HG03432 (cell line): Measurements from ENCODE around the gene C2orf68.
A peak's percentile ranks its signal among the peaks of the same experiment; 100 is the strongest.
"Not testable (repeated sequence)": the region's sequence is repeated elsewhere in the genome, so short reads cannot be mapped to it uniquely, and the experiment has no call there.

Experiments used
- ATAC-seq: cut with Tn5 transposase; IDR thresholded peaks from one replicate; pipeline ENCODE4 v1.9.1; 2021; ENCODE audit warnings: mild to moderate bottlenecking, moderate library complexity; ENCODE audit not compliant: unreplicated experiment

C2orf68 gene

DNA sequence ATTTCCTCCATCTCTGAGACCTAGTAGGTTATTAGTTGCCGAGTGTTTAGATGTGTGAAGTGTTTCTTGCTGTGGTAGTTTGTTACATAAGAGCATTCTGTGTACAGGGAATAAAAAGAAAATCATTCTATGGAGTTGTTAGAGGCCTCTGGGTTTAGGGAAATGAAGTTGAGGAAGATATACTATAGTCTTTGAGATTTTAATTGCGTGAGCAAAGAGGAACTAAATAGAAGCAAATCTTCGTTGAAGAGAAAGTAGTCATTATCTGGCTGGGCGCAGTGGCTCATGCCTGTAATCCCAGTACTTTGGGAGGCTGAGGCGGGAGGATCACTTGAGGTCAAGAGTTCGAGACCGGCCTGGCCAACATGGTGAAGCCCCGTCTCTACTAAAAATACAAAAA, 23.1 kb upstream of the C2orf68 start:
- ATAC-seq = no peak

DNA sequence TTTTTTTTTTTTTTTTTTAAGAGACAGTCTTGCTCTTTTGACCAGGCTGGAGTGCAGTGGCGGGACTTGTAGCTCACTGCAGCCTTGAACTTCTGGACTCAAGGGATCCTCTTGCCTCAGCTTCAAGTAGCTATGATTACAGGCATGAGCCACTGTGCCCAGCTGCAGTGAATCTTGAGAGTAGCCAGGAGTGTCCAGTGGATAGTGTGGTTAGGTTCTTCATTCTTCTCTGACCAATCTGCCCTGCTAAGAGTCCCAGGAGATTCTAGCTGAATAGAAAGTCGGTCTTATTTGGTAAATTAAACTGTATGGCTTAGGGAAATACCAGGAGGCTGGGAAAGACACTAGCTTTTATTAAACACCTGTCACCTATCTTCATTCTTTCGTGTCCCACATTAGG, 19.4 kb upstream of the C2orf68 start:
- ATAC-seq = no peak

DNA sequence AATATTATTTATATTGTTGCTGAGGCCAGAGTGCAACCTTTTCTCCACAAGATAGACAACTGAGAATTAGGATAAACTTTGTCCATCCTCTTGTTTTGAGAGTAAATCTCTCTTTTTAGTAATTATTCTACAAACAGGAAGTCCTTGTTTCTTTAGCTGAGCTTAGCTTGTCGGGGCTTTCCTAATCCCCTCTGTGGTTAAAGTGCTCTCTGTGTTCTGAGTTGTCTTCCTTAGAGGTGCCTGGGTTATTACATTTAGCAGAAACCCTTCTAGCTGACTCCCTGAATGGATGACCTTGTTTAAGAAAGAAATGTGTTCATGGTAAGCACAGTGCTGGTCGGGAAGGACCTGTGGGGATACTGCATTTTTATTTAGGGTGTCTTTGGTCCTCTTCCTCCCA, 16.8 kb upstream of the C2orf68 start:
- ATAC-seq = peak; percentile 76

DNA sequence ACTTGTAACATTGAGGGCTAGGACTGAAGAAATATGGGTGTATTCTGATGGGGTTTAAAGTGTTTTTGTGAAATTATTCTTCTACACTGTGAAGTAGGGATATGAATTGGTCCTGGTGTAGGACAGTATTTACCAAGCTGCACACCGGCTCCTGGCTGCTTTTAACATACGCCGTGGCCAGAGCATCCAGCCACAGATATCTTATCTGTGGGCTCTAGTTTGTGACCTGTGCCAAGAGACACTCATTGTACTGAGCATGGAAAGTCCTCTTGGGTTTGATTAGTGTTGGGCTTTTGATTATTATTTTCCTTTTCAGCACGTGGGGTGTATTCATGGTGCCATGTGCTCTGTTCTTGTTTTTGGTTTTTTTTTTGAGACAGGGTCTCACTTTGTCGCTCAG, 12.1 kb upstream of the C2orf68 start:
- no peak for ATAC-seq

DNA sequence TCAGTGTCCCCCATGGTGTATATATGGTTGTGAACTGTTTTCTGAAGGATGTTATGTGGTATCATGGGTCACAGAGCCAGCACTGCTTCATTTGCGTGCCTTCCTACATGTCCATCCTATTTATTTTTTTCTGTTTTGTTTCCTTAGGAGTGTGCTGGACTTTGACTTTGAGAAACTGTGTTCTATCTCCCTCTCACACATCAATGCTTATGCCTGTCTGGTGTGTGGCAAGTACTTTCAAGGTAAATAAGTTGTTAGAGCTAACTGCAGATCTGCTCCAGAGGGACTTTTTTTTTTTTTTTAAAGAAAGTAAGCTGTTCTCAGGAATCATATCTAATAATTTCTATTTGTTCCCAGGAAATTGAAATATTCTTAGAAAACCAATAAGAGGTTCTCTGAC, 9.5 kb upstream of the C2orf68 start:
- ATAC-seq = no peak

DNA sequence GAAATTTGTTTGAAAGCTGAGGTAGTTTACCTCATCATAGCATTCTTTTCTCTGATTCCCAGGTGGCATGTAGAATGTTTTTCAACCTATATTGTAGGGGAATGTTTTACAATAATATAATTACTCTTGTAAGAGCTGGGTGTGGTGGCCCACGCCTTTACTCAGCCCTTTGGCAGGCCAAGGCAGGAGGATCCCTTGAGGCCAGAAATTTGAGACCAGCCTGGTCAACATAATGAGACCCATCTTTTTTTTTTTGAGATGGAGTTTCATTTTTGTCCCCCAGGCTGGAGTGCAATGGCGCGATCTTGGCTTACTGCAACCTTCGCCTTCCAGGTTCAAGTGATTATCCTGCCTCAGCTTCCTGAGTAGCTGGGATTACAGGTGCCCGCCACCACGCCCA, 7.8 kb upstream of the C2orf68 start:
- ATAC-seq = no peak

DNA sequence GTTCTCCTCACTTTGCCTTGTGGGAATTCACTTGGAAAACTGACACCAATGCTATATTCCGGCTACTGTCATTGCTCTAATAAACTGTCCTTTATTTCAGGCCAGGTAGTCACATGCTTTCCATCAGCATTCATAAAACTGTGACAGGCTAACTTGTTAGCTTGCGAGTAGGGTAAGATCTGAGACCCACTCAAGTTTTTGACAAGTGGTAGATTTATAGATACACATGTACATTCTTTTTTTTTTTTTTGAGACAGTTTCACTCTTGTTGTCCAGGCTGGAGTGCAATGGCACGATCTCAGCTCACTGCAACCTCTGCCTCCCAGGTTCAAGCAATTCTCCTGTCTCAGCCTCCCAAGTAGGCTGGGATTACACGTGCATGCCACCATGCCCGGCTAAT, 5.9 kb upstream of the C2orf68 start:
- not testable (repeated sequence) for ATAC-seq

DNA sequence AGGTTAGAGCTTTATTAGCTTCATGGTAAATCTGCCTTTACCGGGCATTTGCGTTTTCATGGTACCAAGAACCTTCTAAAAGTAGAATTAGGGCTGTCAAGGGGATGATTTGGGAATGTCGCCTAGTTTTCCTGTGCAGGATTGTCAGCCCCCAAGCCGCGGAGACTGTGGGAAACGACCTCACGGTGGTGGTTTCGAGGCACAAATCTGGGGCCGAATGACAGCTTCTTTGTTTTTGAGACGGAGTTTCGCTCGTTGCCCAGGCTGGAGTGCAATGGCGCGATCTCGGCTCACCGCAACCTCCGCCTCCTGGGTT, 3.5 kb upstream of the C2orf68 start:
- ATAC-seq = no peak

DNA sequence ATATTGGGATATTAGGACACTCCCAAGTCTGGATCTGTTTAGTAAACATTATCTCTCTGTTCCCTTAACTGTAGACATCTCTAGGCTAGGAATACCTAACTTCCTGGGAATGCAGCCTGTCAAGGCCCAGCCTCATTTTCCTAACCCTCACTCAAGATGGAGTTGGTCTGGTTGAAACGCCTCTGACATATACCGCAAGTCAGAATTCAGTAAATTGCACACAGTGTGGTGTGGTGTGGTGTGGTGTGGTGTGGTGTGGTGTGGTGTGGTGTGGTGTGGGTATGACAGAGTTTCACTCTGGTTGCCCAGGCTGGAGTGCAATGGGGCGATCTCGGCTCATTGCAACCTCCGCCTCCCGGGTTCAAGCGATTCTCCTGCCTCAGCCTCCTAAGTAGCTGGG, 2.9 kb upstream of the C2orf68 start:
- not testable (repeated sequence) for ATAC-seq

DNA sequence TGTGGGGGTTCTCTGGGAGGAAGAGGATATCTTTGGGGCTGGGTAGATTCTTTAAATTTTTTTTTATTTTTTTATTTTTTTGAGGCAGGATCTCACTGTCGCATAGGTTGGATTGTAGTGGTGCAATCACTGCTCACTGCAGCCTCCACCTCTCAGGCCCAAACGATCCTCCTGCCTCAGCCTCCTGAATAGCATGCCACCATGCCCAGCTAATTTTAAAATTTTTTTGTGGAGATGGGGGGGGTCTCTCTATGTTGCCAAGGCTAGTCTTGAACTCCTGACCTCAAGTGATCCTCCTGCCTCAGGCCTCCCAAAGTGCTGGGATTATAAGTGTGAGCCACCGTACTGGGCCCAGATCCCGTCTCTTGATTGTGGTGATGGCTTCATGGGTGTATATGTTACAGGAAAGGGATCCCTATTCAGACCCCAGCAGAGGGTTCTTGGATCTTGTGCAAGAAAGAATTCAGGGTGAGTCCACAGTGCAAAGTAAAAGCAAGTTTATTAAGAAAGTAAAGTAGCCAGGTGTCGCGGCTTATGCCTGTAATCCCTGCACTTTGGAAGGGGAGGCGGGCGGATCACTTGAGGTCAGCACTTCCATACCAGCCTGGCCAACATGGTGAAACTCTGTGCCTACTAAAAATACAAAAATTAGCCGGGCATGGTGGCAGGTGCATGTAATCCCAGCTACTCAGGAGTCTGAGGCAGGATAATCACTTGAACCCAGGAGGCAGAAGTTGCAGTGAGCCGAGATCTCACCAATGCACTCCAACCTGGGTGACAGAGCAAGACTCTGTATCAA, 2.0 kb upstream of the C2orf68 start:
- no peak for ATAC-seq

DNA sequence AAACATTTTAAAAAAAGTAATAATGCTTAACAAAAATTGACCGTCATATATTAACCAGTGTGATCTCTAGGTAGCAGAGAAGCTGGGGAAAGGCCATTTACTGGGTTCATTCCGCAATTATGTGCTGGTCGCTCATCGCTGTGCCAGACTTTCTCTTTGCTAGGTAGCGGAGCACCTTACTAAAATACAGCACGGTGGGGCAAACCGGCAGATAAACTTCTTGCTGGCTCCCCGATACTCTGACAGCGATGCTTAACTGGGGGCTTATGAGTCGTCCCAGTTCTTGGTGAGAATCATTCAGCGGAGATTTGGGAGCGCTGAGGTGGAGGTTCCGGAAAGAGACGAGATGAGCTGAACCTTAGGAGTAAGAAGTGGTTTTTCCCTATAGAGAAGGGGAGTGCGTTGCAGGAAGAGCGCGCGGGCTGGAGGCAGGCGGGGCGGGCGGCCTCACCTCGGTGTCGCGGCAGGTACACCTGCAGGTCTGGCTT, 605 bp downstream of the C2orf68 start:
- no peak for ATAC-seq

DNA sequence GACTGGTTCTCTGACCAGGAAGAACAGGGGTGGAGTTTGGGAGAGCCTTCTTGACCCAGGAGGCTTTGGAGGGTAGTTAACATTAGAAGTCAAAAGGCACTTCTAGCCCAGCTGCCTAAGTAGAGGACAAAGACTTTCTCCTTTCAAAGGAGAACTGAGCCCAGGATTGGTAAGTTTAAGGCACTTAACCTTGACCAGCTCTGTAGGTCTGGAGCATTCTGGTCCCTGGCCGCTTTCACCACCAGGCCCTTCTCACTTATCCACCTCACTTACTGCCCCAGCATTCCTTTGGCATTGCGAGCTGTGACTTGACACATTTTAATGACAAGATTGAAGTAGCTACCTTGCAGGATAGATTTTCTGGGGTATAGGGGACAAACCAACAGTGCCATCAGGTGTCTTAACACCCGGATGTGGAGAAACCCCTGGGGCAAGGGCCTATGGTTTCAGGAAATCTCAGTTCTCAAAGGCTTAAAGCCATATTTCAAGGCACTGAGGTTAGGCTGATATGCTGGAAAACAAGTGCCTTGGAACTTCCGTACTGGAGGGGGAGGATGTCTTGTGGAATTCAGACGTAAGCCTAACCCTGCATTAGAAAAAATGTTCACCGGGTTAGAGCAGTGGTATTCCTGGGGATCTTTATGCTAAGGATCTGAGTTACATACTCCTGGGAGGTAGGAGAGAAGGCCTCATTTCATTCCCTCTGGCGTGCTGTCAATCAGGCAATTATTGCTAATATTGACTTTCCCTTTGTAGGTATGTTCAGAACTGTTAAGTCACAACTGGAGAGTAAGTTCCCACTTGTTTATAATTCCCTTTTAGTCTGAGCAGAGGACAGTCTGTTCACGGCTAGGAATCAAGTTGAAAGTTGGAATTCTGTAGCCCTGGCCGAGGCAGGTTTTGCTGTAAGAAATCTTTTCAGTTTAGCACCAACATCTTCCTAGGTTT, 4.3 kb downstream of the C2orf68 start:
- ATAC-seq = no peak

DNA sequence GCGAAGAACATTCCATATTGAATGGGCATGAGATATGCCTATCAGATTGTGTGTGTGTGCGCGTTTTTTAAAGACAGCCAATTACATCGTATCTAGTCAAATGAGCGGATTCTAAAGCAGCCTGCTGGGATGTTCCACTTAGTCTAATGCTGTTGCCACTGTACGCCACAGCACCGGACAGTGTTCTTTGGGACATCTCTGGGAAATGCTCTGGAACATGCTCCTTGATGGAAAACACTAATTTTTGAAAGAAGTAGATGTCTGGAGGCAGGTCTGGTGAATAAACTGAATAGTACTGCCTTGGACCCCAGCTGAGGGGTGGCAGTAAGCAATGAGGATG, 5.8 kb downstream of the C2orf68 start:
- no peak for ATAC-seq

DNA sequence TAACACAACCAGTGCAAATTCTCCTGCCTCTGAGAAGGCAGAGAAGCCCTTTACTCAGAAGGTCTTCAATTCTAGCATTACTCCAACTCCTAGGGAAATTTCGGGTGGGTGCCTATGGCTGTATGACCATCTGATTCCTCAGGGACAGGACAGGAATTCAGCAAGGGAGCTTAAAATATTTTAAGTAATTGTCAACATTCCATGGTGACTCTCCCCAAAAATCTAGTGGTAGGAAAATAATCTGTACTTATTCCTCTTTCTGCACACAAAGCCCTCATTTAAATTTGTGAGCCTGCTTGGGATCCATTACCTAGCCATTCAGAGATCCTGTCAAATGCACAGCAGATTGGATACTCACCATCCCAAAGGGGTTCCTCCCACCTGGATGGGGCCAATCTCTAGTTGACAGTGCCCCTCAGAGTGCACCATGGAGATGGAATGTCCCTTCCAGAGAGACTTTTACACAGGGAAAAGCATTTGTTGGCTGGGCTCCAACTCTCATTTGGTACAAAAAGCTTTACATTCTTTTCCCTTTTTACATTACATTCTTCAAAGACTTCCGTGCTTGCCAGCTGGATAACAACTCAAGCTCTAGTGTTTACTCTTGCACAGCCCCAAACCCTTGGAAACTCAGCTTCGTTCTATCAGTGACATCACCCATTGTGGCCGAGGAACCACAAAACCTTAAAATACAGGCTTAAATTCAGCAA, 6.3 kb downstream of the C2orf68 start:
- no peak for ATAC-seq

DNA sequence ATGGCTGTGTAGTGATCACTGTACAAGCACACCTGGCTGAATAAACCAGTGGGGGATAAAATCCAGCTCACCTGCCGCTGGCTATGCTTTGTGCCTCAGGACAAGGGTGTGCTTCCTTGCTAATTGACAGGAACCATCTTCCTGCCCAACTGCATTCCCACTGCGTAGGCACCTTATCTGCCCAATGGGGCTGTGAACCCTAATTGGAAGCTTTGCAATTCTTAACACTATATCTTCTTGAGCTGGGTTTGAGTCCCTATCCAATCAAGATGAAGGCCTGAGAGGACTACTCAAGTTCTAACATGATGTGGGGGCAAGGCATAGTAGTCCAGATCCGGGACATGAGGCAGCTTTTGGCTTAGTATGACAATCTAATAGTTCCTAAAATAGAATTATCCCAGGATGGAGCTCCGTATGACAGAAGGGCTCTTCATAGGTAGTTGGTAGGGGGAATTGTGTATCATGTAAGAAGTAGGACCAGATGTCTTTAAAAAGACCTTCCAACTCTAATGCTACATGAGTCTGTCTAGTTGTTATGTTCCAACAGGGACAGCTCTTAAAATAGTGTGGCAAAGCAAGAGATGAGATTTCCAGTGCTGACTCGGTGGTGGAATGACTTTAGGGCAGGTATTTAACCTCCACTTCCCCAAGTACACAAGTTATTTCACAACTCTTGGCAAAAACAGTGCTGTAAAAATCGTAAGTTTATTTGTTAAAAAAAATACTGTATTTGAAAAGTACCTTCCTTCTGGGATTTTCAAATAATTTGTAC, 7.1 kb downstream of the C2orf68 start:
- ATAC-seq = no peak

DNA sequence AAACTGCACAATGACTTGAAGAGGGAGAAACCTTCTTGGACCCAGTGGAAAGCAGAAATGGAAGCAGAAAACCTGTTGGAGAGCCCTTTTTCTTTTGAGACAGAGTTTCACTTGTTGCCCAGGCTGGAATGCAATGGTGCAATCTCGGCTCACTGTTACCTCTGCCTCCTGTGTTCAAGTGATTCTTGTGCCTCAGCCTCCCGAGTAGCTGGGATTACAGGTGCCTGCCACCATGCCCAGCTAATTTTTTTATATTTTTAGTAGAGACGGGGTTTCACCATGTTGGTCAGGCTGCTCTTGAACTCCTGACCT, 7.8 kb downstream of the C2orf68 start:
- ATAC-seq = not testable (repeated sequence)

DNA sequence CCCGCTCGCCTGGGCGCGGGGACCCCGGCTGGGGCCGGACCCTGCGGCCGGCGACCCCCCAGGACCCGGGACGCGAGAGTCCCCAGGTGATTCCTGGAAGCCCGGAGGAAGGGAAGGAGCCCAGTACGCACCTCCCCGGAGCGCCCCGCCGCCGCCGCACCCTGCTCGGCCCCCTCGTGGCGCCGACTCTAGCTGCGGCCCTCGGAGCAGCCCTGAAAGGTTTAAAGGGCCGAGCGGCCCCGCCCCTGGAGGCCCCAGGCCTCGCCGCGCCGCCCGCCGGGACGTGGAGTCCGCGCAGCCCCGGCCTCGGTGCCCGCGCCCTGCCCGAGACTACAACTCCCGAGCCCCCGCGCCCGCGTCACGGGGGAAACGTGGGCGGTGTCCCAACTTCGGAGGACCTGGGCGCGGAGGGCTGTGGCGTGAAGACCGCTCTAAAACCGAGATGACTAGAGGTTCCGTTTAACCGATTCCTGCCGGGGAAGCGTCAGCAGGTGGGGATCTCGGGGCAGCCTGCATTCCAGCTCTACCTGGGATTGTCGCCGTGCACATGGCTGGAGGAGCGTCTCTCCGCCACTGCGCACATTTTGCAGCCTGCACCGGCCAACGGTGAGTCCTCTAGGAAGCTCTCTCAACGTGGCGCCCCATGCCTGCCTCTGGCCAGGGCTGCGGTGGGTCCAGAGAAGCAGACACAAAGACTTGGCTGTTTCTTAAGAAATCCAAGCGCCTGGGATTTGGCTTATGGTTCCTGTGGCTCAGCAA, 9.2 kb downstream of the C2orf68 start, which contains the start of gene TMEM150A:
TMEM150A (minus strand) TSS at position 223 of the 759 bp plus-strand sequence. CDS start 750 bp downstream, outside the sequence.
- ATAC-seq = peak; percentile 96

DNA sequence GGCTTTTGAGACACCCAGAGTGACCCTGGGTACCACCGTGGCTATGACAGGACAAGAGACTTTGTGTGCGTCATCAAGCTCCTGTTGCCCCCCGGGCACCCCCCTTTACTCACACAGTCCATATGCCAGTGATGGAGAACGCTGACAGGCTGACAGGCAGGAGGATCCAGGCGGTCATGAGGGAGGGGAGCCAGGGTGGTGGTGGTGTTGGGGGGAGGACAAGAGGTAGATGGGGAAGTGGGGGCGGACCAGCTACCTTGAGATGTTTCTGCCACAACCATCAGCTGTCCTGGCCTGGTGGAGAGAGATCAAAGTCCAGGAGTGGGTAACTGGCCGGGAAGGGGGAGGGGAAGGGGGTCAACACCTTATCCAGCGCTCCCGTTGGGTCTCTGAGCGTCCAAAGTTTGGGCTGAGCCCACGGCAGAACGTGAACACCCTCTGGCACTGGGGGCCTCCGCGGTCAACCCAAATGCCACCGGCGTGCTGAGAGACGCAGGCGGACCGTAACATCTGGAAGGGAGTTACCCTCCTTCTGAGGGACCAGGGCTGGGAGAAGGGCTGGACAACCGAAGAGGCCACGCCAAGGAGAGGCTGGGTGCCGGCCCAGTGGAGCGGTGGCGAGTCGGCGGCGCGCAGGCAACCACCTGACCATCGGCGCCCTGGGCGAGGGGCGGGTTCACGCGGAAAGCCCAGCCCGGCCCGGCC, 9.9 kb downstream of the C2orf68 start:
- ATAC-seq = peak; percentile 48
